HG02763 (cell line): ENCODE data around the gene HACE1.

Source experiments
- ATAC-seq: cut with Tn5 transposase; IDR thresholded peaks from one replicate; pipeline ENCODE4 v1.9.1; 2021; ENCODE audit warnings: mild to moderate bottlenecking, moderate library complexity; ENCODE audit not compliant: unreplicated experiment

The HACE1 gene

DNA sequence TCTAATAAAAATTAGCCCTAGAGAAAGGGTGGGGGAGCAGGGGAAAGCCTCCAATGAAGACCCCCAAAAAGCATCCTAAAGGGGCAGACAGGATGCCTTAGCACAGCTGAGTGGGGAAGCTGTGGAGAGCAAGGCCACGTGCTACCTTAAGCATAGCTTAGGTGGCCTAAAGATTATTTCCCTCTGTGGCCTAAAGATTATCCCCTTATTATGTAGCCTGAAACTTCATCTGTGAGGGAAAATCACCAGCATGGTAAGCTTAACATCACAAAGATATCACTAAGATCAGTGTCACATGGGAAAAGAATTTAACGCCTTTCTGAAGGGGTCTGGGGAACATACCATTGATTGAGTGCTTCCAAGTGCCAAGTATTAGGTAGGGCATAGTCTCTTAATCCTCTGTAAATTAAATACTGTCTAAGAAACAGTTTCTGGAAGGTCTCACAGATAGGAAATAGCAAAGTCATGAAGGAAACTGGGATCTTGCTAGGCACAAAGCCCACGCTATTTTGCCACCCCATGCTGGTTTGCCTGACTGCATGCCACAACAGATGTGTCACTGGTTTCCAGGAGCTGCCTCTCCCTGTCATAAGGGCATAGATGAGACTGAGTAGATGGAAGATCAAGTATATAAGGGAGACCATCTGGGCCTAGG is 170.0 kb downstream of the HACE1 start:
- ATAC-seq = no peak

- ATAC-seq = peak; percentile 49
Measured at GRCh38 chr6:104688283-104688969, 171.3 kb downstream of the HACE1 start.

DNA sequence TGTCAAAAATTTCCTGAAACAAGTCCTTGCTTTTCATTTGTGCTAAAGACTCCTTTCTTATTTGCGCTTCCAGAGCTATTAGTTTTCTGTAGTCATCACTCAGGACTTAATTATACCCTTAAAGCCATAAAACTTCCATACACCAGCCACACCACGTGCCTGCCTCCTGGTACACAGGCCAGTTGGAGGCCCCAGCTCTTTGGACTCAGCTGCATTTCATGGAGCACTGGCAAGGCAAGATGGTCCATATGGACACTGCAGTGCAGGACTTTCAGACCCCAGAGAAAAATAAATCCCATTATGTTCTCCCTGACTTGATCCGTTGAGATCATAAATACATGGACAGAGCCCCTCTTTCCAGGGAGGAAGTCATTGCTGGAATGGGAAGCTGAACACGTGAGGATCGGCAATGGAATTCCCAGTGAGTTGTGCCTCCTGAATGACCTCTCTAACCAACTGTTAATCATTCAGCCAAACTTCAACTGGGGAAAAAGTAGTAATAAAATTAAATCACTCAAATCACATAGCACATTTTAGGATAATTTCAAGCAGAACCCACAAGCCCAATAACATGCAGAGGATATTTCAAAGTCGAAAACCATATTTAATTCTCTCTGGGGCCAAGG is 173.1 kb downstream of the HACE1 start:
- no peak for ATAC-seq

GRCh38 chr6:104685871-104686549 is 173.7 kb downstream of the HACE1 start:
- no peak for ATAC-seq

DNA sequence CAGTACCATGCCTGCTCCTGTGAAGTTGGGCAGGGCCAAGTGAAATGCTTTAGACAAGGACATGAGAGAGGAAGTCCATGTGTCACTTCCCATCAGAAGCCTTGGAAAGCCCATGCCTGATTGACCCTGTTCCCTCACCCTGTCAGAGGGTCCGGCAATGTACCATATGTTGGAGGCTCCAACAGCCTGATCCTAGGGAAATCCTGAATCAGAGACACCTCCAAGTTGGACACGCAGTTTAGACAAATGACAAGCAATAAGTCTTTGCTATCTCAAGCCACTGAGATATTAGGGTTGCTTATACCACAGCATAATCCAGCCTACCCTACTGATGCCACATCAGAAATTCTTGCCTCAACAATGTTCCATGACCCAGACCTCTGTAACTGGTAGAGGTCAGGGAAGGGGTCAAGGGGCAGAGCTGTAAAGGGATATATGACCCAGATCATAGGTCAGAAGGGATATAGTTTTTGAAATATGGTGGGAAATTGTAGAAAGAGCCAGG is 174.8 kb downstream of the HACE1 start:
- ATAC-seq = no peak

- no peak for ATAC-seq
Measured at GRCh38 chr6:104683809-104684208, 175.9 kb downstream of the HACE1 start.

DNA sequence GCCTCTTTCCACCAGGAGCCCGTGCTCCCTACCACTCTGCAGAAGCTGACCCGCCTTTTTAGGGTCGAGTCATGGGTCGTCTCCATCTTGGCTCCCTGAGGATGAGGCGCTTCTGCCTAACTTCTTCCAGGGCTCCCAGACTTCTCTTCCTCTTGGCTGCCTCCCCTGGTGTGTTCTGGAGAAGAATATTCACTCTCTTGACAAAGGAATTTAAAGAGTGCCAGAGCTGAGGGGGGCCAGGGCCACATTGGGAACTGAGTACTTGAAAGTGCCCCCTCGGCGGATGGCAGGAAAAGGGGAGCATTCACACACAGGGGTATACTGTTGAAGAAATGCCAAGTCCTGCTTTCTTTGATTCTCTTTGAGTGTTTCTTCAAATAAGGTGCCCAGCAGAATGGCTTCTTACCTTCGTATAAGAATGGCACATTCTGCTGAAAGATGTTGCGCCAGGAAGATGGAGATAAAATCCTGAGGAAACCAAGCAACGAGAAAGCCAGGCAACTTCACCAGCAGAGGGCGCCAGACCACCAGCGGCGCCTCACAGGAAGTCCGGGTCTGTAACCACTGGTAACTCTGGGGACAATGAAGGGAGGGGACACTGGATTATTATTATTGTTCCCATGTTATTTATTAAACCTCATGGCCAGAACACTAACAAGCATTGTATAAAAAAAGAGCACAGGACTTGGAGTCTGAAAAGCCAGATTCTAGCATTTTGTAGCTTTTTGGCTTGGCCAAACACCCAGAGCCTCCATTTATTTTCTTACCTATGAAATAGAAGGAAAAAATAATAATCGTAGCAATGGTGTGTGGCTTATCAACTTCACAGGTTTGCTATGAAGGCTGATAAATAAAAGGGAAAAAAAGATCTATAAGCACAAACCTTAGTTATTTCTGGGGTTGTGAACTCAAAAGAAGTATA is 176.7 kb downstream of the HACE1 start:
- ATAC-seq = peak; percentile 86

- ATAC-seq = no peak
Measured at GRCh38 chr6:104680539-104680938, 179.2 kb downstream of the HACE1 start.

- ATAC-seq = no peak
Measured at GRCh38 chr6:104679971-104680370, 179.7 kb downstream of the HACE1 start.
